Astrocyte (in vitro differentiated cells and primary cell): ENCODE measurements around the gene PNKP. TPM values are rescaled to one million over a fixed set of nuclear protein-coding genes. Genes with fewer than 3 reads are reported as not detected.

Experiments used
- DNase-seq: peaks from one replicate; pipeline ENCODE4 v3.0.0-alpha.2; 2010; ENCODE audit warnings: low read depth
- FAIRE-seq: peaks from 2 replicates; lab custom pipeline; 2011; peaks lifted over from hg19 to GRCh38; lab: Jason Lieb, UNC
- H2AFZ ChIP-seq: 2 replicates; pipeline ENCODE4 v1.6.0; 2012; ENCODE audit warnings: low read depth, low read length, inconsistent platforms
- H3K27ac ChIP-seq: 2 replicates; pipeline ENCODE4 v1.5.1; 2011; ENCODE audit warnings: low read depth, low read length, inconsistent platforms
- H3K27me3 ChIP-seq: 2 replicates; pipeline ENCODE4 v1.6.0; 2011; ENCODE audit warnings: low read length, inconsistent platforms; ENCODE audit not compliant: insufficient read depth
- H3K36me3 ChIP-seq: 2 replicates; pipeline ENCODE4 v1.5.1; 2011; ENCODE audit warnings: low read length, inconsistent platforms; ENCODE audit not compliant: insufficient read depth
- H3K4me1 ChIP-seq: 2 replicates; pipeline ENCODE4 v1.5.1; 2011; ENCODE audit warnings: low read length, inconsistent platforms; ENCODE audit not compliant: insufficient read depth
- H3K4me2 ChIP-seq: 2 replicates; pipeline ENCODE4 v1.6.0; 2012; ENCODE audit warnings: low read length, inconsistent platforms
- H3K4me3 ChIP-seq: 2 replicates; pipeline ENCODE4 v1.5.1; 2011; ENCODE audit warnings: low read depth, mild to moderate bottlenecking, low read length, inconsistent platforms; ENCODE audit not compliant: insufficient read depth
- H3K79me2 ChIP-seq: 2 replicates; pipeline ENCODE4 v1.6.0; 2012; ENCODE audit warnings: mild to moderate bottlenecking, low read length, inconsistent platforms; ENCODE audit not compliant: insufficient read depth
- H3K9ac ChIP-seq: 2 replicates; pipeline ENCODE4 v1.6.0; 2012; ENCODE audit warnings: mild to moderate bottlenecking, low read length, inconsistent platforms
- H3K9me3 ChIP-seq: 2 replicates; pipeline ENCODE4 v1.5.1; 2012; ENCODE audit warnings: low read depth, mild to moderate bottlenecking, low read length, inconsistent platforms; ENCODE audit not compliant: insufficient read depth
- H4K20me1 ChIP-seq: 2 replicates; pipeline ENCODE4 v1.6.0; 2012; ENCODE audit warnings: low read length, inconsistent platforms; ENCODE audit not compliant: insufficient read depth
- H3K27ac Mint-ChIP-seq: one replicate; pipeline ENCODE4 v1.8.0; 2021; ENCODE audit warnings: mild to moderate bottlenecking, mixed read lengths; ENCODE audit not compliant: unreplicated experiment
- H3K27me3 Mint-ChIP-seq: one replicate; pipeline ENCODE4 v1.8.0; 2021; ENCODE audit warnings: low read depth, mixed read lengths; ENCODE audit not compliant: unreplicated experiment
- H3K36me3 Mint-ChIP-seq: one replicate; pipeline ENCODE4 v1.8.0; 2021; ENCODE audit warnings: low read depth, mixed read lengths; ENCODE audit not compliant: unreplicated experiment
- H3K4me1 Mint-ChIP-seq: one replicate; pipeline ENCODE4 v1.8.0; 2021; ENCODE audit warnings: low read depth, mixed read lengths; ENCODE audit not compliant: unreplicated experiment
- H3K4me3 Mint-ChIP-seq: one replicate; pipeline ENCODE4 v1.8.0; 2021; ENCODE audit warnings: mild to moderate bottlenecking, moderate library complexity, mixed read lengths; ENCODE audit not compliant: unreplicated experiment
- H3K9me3 Mint-ChIP-seq: one replicate; pipeline ENCODE4 v1.8.0; 2021; ENCODE audit warnings: mild to moderate bottlenecking, mixed read lengths; ENCODE audit not compliant: unreplicated experiment
- EZH2 ChIP-seq: IDR thresholded peaks from 2 replicates; pipeline ENCODE4 v1.6.1; 2012; ENCODE audit warnings: mild to moderate bottlenecking, low read length, inconsistent platforms; ENCODE audit not compliant: insufficient read depth
- total RNA-seq: library from RNA; stranded (reverse); gene quantifications from 2 replicates; pipeline ENCODE4 v1.2.1, GENCODE V29; 2021
- TF ChIP-seq, protein P1 (sequence below): IDR thresholded peaks from 2 replicates; pipeline ENCODE4 v1.5.1; 2011; ENCODE audit warnings: low read depth, mild to moderate bottlenecking, inconsistent platforms, low read length, moderate library complexity; ENCODE audit not compliant: insufficient read depth

The PNKP gene
- total RNA-seq, 1 donor from 2014 or later = 54.8 TPM

DNA sequence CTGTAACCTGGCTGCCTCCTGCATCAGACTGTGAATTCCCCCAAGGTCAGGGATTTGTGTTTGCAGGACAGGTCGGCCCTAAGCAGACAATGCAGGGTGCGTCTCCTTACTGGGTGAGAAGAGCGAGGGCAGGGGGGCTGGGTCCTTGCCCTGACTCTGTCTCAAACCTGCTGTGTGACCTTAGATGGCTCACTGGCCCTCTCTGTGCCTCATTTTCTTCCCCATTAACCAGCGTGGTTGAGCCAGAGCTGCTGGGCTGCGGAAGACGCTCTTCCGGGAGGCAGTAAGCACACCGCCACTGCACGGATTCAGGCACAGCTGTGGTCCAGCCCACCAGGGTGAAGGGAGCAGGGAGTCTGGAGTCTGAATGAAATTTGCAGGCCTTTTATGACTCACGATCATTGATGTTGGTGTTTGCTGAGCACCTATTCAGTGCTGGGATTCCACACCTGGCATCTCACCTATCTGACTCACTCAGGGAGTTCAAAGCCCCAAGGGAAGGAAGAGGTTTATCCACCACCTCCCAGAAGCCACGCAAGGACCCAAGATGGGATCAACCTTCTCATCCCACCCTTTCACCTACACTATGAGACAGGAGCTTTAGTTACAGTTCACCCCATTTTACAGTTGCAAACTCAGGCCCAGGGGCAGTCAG lies 7.3 kb upstream of the PNKP start:
- Histone ChIP-seq H2AFZ (no peak overlapping the region), H3K9me3 (no peaks in the 10 kb centered on the region), H3K36me3 (peaks cover 4% of the 10 kb centered on the region), H3K79me2 (peaks cover 65% of the 10 kb centered on the region), H3K27ac (no peak overlapping the region), H3K4me2 (peak overlapping the region; percentile 93), H4K20me1 (peaks cover 5% of the 10 kb centered on the region), H3K4me1 (peaks cover 32% of the 10 kb centered on the region), H3K9ac (peak overlapping the region; percentile 99), H3K27me3 (no peaks in the 10 kb centered on the region), H3K4me3 (no peak overlapping the region)
- peak overlapping the region; percentile 83 for H3K27ac Mint-ChIP-seq
- H3K27me3 Mint-ChIP-seq = no peaks in the 10 kb centered on the region
- no peaks in the 10 kb centered on the region for H3K9me3 Mint-ChIP-seq
- DNase-seq (no peak), FAIRE-seq (no peak)
- peaks cover 6% of the 10 kb centered on the region for H3K4me1 Mint-ChIP-seq
- peaks cover 13% of the 10 kb centered on the region for H3K36me3 Mint-ChIP-seq
- no peak for TF ChIP-seq EZH2
- TF ChIP-seq, protein P1, sequence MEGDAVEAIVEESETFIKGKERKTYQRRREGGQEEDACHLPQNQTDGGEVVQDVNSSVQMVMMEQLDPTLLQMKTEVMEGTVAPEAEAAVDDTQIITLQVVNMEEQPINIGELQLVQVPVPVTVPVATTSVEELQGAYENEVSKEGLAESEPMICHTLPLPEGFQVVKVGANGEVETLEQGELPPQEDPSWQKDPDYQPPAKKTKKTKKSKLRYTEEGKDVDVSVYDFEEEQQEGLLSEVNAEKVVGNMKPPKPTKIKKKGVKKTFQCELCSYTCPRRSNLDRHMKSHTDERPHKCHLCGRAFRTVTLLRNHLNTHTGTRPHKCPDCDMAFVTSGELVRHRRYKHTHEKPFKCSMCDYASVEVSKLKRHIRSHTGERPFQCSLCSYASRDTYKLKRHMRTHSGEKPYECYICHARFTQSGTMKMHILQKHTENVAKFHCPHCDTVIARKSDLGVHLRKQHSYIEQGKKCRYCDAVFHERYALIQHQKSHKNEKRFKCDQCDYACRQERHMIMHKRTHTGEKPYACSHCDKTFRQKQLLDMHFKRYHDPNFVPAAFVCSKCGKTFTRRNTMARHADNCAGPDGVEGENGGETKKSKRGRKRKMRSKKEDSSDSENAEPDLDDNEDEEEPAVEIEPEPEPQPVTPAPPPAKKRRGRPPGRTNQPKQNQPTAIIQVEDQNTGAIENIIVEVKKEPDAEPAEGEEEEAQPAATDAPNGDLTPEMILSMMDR = no peak
- H3K4me3 Mint-ChIP-seq = no peak overlapping the region

DNA sequence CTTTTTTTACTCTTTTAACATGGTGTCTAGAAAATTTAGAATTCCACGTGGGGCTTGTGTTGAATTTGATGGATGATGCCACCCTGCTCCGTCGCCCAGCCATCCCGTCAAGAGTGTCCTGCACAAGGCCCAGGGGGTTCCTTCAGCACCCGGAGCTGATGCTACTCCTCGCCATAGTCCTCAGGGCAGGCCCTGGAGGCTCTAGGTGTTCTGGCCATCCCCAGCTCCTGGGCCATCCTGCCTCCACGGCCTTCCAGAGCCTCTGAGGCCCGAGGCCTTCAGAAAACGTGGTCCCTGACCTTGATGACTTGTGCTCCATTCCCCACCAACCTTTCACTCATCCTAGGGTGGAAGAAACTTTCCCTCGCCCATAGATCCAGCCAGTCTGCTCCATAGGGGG lies 6.5 kb upstream of the PNKP start:
- FAIRE-seq (no peak), DNase-seq (no peak)
- peaks cover 4% of the 10 kb centered on the region for H4K20me1 ChIP-seq
- Mint-ChIP-seq H3K9me3 (no peaks in the 10 kb centered on the region), H3K4me1 (peaks cover 6% of the 10 kb centered on the region), H3K27ac (peak overlapping the region; percentile 38), H3K27me3 (no peaks in the 10 kb centered on the region), H3K4me3 (peak overlapping the region; percentile 62), H3K36me3 (peaks cover 13% of the 10 kb centered on the region)
- H3K79me2 ChIP-seq = peaks cover 61% of the 10 kb centered on the region
- H3K27me3 ChIP-seq = no peaks in the 10 kb centered on the region
- H2AFZ ChIP-seq = no peak overlapping the region
- no peak for TF ChIP-seq EZH2
- TF ChIP-seq, protein P1 = no peak
- no peaks in the 10 kb centered on the region for H3K9me3 ChIP-seq
- no peak overlapping the region for H3K4me3 ChIP-seq
- H3K4me1 ChIP-seq = peaks cover 32% of the 10 kb centered on the region
- peaks cover 4% of the 10 kb centered on the region for H3K36me3 ChIP-seq
- no peak overlapping the region for H3K27ac ChIP-seq
- H3K9ac ChIP-seq = no peak overlapping the region
- no peak overlapping the region for H3K4me2 ChIP-seq

DNA sequence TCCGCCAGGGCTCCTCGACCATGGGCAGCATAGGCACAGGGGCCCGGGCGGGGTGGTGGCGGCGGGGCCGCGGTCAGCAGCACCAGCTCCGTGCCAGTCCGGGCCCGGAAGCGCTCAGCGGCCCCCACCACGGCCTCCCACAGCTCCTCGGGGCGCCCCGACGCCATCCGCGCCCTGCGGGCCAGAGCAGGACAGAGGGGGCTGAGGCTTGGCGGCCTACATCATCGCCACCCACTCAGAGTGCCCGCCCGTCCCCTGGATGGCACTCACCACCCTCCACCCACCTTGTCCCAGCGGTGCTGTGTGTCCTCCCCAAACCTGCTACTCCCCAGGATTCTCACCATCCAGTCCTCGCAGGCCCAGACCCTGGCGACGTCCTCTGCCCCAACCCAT lies 5.7 kb upstream of the PNKP start:
- Histone ChIP-seq H3K4me2 (no peak overlapping the region), H4K20me1 (no peaks in the 10 kb centered on the region), H3K9me3 (no peaks in the 10 kb centered on the region), H3K9ac (no peak overlapping the region), H3K27me3 (no peaks in the 10 kb centered on the region), H3K27ac (no peak overlapping the region), H2AFZ (no peak overlapping the region), H3K4me1 (peaks cover 29% of the 10 kb centered on the region), H3K36me3 (peaks cover 4% of the 10 kb centered on the region), H3K4me3 (no peak overlapping the region), H3K79me2 (peaks cover 54% of the 10 kb centered on the region)
- DNase-seq = no peak
- H3K27me3 Mint-ChIP-seq = no peaks in the 10 kb centered on the region
- no peak overlapping the region for H3K27ac Mint-ChIP-seq
- no peak overlapping the region for H3K4me3 Mint-ChIP-seq
- TF ChIP-seq, protein P1 = no peak
- TF ChIP-seq EZH2 = no peak
- peaks cover 6% of the 10 kb centered on the region for H3K4me1 Mint-ChIP-seq
- peaks cover 13% of the 10 kb centered on the region for H3K36me3 Mint-ChIP-seq
- H3K9me3 Mint-ChIP-seq = no peaks in the 10 kb centered on the region
- no peak for FAIRE-seq
